GM18520 (cell line): ENCODE measurements around the gene RPN2.

Source experiments
- ATAC-seq: cut with Tn5 transposase; IDR thresholded peaks from one replicate; pipeline ENCODE4 v1.9.1; 2021; ENCODE audit not compliant: unreplicated experiment

The RPN2 gene

GRCh38 chr20:37209661-37210314 lies 30.7 kb downstream of the RPN2 start:
- no peak for ATAC-seq

GRCh38 chr20:37218441-37218840 lies 39.3 kb downstream of the RPN2 start:
- ATAC-seq, result no peak

- no peak for ATAC-seq
Measured at GRCh38 chr20:37218976-37219375, 39.8 kb downstream of the RPN2 start.

- ATAC-seq, result no peak
Measured at GRCh38 chr20:37219751-37220668, 40.9 kb downstream of the RPN2 start.

- no peak for ATAC-seq
Measured at GRCh38 chr20:37220731-37221130, 41.6 kb downstream of the RPN2 start.

GRCh38 chr20:37222086-37222485 lies 43.0 kb downstream of the RPN2 start:
- ATAC-seq, result no peak

GRCh38 chr20:37223053-37223452 lies 43.9 kb downstream of the RPN2 start:
- ATAC-seq, result no peak

- ATAC-seq, result no peak
Measured at GRCh38 chr20:37225146-37225545, 46.0 kb downstream of the RPN2 start.

- no peak for ATAC-seq
Measured at GRCh38 chr20:37226889-37227288, 47.8 kb downstream of the RPN2 start.

GRCh38 chr20:37228082-37228481 lies 49.0 kb downstream of the RPN2 start:
- ATAC-seq, result no peak

GRCh38 chr20:37228656-37229055 lies 49.5 kb downstream of the RPN2 start:
- ATAC-seq, result no peak

- ATAC-seq, result no peak
Measured at GRCh38 chr20:37229357-37229756, 50.2 kb downstream of the RPN2 start.

- no peak for ATAC-seq
Measured at GRCh38 chr20:37230200-37230599, 51.1 kb downstream of the RPN2 start.

- ATAC-seq, result no peak
Measured at GRCh38 chr20:37231947-37232630, 53.0 kb downstream of the RPN2 start.

GRCh38 chr20:37233548-37234253 lies 54.6 kb downstream of the RPN2 start:
- no peak for ATAC-seq

- ATAC-seq, result no peak
Measured at GRCh38 chr20:37234254-37234581, 55.1 kb downstream of the RPN2 start.

GRCh38 chr20:37235065-37235464 lies 55.9 kb downstream of the RPN2 start:
- no peak for ATAC-seq

- no peak for ATAC-seq
Measured at GRCh38 chr20:37236462-37236861, 57.3 kb downstream of the RPN2 start.

- no peak for ATAC-seq
Measured at GRCh38 chr20:37237656-37238055, 58.5 kb downstream of the RPN2 start.

GRCh38 chr20:37238426-37238825 lies 59.3 kb downstream of the RPN2 start:
- ATAC-seq, result no peak

- no peak for ATAC-seq
Measured at GRCh38 chr20:37238935-37239451, 59.9 kb downstream of the RPN2 start.
